Esophagus squamous epithelium (tissue), 4 donors: ENCODE measurements around the gene NIN.

Experiments
- POLR2A ChIP-seq, 4 donors: fragments of 450-650 bp; IDR thresholded peaks; one replicate each; pipeline ENCODE4 v1.6.1; 2017; ENCODE audit warnings: antibody characterized with exemption in 4 of 4, mild to moderate bottlenecking in 4 of 4, moderate library complexity in 3 of 4
- TF ChIP-seq, protein P1 (sequence below), 6 experiments: fragments of 450-650 bp in 4 of 6; fragments of 200-600 bp in 2 of 6; sonication (generic) in 2 of 6; IDR thresholded peaks; one replicate each; pipeline ENCODE4 v1.5.1; 2016 to 2019; ENCODE audit warnings: antibody characterized with exemption in 6 of 6, mild to moderate bottlenecking in 4 of 6, moderate library complexity in 4 of 6

DNA sequence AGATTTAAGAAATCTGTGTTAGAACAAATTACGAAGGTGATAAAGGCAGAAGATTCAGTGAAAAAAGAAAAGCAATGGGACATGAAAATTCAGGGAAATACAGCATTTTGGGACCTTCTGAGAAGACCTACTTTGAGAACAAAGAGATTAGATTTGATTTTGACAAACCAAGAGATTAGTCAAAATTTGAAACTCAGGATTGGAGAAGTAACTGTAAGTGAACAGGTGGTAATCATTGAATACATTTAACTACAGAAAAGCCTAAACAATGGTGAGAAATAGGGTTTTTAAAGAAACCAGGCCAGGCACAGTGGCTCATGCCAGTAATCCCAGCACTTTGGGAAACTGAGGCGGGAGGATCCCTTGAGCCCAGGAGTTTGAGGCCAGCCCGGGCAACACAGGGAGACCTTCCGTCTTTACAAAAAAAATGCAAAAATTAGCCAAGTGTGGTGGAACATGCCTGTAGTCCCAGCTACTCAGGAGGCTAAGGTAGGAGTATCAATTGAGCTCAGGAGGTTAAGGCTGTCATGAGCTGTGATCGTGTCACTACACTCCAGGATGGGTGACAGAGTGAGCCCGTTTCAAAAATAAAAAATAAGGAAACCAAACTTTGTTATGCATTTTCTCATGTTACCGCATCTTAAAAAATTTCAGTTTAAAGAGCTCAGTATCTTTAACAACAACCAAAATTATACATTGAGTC lies 154.0 kb downstream of the NIN start:
- TF ChIP-seq, protein P1, sequence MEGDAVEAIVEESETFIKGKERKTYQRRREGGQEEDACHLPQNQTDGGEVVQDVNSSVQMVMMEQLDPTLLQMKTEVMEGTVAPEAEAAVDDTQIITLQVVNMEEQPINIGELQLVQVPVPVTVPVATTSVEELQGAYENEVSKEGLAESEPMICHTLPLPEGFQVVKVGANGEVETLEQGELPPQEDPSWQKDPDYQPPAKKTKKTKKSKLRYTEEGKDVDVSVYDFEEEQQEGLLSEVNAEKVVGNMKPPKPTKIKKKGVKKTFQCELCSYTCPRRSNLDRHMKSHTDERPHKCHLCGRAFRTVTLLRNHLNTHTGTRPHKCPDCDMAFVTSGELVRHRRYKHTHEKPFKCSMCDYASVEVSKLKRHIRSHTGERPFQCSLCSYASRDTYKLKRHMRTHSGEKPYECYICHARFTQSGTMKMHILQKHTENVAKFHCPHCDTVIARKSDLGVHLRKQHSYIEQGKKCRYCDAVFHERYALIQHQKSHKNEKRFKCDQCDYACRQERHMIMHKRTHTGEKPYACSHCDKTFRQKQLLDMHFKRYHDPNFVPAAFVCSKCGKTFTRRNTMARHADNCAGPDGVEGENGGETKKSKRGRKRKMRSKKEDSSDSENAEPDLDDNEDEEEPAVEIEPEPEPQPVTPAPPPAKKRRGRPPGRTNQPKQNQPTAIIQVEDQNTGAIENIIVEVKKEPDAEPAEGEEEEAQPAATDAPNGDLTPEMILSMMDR (IDR thresholded peaks at IDR 0.05) = no peak
- no peak for TF ChIP-seq POLR2A (IDR thresholded peaks at IDR 0.05)
